ENCODE data around the gene INPP5J. TPM values are rescaled to one million over a fixed set of nuclear protein-coding genes. Genes with fewer than 3 reads are reported as not detected.

INPP5J gene, protein sequence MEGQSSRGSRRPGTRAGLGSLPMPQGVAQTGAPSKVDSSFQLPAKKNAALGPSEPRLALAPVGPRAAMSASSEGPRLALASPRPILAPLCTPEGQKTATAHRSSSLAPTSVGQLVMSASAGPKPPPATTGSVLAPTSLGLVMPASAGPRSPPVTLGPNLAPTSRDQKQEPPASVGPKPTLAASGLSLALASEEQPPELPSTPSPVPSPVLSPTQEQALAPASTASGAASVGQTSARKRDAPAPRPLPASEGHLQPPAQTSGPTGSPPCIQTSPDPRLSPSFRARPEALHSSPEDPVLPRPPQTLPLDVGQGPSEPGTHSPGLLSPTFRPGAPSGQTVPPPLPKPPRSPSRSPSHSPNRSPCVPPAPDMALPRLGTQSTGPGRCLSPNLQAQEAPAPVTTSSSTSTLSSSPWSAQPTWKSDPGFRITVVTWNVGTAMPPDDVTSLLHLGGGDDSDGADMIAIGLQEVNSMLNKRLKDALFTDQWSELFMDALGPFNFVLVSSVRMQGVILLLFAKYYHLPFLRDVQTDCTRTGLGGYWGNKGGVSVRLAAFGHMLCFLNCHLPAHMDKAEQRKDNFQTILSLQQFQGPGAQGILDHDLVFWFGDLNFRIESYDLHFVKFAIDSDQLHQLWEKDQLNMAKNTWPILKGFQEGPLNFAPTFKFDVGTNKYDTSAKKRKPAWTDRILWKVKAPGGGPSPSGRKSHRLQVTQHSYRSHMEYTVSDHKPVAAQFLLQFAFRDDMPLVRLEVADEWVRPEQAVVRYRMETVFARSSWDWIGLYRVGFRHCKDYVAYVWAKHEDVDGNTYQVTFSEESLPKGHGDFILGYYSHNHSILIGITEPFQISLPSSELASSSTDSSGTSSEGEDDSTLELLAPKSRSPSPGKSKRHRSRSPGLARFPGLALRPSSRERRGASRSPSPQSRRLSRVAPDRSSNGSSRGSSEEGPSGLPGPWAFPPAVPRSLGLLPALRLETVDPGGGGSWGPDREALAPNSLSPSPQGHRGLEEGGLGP
- total RNA-seq (2022; extraction: Qiagen RNA extraction) = 0.44 to 0.56 TPM (median 0.54 TPM) in 5 replicates

DNA sequence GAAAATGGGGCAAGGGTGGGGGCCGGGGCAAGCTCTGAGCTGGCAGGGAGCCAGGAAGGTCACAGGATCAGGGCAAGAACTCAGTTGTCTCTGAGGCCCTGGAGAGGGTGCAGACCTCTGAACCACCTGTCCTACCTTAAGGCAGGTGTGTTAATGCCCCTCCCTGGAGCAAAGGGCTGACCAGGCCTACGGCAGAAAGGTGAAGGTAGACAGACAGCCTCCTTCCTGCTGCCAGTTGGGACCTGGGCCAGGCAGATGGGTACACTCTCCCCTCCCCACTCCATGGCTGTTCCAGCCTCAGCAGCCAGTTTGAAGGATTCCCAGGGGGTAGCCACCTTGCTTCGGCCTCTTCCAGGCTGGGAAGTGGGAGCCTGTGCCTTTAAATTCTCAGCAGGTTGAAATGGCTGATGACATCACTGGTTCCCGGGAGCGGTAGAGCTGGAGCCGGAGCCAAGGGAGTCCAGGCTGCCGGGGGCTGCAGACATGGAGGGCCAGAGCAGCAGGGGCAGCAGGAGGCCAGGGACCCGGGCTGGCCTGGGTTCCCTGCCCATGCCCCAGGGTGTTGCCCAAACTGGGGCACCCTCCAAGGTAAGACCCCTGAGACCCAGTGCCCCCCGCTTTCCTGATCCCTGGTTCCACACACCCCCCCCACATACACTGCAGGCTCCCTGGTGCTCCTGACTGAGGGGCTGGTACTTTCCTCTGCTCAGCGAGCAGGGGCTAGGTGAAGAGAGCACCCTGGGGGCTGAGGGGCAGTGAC is at the start of gene INPP5J:
TSS of gene INPP5J (plus strand) at position 435 of the 760 bp plus-strand sequence. CDS start at position 484, 49 bp downstream.

DNA sequence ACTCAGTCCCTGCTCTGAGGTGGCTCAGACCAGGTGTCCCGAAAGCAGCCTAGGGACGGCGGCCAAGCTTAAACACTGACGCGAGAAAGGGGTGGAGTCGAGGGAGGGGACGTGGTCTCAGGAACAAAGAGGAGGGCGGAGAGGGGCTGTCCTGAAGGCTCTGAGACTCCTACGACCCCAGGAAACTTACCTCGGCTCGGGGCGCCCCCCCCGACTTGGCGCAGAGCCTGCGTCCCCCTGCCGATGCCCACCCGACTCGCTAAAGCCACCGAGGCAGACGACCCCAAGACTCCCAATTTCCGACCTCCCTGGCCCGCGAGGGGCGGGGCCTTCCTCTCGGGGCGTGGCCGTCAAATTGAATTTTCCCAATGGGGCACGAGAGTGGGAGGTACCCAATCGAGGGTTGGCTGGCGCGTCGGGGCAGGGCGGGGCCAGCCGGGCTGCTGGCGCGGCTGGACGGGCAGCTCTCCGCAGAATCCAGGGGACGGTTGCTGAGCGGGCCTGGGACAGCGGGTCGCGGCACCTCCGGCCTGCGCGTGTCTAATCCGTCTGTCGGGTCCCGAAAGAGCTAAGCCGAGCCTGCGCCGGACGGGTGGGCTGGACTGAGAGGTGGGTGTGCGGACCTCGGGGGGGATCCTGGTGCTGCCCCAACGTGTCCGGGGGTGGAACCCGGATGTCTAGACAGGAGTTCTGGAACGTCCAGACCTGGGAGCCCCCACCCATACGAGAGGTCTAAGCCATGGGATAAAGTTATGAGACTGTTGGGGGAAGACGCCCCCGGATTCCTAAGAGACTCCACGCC is 41.7 kb upstream of the INPP5J start, which contains the start of gene SMTN:
TSS of gene SMTN (plus strand) at position 471 of the 802 bp plus-strand sequence. CDS start 1,941 bp downstream, outside the sequence.

DNA sequence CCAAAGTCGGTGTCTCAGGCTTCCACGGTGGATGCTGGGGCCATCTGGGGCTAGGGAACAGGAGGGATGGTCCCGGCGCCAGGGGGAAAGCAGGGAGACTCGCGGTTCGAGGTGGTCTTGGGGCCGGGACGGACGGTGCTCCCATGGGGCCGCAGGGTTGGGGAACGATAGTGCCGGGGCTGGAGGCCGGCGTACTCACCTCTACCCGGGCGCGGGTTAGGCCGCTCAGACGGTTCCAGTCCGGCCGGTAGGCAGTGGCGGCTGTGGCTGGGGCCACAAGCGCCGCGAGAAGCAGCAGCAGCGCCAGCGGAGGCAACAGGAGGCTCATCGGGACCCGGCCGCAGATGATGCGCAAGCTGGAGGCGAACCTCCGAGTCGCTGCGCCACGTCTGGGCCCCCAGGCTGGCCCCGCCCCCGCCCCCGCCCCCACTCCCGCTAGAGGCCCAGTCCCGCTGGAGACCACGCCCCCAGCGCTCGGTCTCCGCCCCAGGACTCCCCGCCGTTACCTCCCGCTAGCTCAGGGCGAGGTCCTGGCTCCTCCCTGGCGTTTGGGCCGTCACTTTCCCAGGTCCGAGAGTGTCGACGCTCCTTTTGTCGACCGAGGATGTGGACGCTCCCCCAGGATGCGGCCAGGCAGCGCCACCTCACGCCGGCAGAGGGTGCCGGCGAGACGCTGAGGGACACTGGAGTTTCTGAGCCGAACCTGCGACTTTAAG is 15.4 kb upstream of the INPP5J start, which contains the start of gene SELENOM:
TSS of gene SELENOM (minus strand) at position 391 of the 716 bp plus-strand sequence. CDS start at position 328, 63 bp downstream.

DNA sequence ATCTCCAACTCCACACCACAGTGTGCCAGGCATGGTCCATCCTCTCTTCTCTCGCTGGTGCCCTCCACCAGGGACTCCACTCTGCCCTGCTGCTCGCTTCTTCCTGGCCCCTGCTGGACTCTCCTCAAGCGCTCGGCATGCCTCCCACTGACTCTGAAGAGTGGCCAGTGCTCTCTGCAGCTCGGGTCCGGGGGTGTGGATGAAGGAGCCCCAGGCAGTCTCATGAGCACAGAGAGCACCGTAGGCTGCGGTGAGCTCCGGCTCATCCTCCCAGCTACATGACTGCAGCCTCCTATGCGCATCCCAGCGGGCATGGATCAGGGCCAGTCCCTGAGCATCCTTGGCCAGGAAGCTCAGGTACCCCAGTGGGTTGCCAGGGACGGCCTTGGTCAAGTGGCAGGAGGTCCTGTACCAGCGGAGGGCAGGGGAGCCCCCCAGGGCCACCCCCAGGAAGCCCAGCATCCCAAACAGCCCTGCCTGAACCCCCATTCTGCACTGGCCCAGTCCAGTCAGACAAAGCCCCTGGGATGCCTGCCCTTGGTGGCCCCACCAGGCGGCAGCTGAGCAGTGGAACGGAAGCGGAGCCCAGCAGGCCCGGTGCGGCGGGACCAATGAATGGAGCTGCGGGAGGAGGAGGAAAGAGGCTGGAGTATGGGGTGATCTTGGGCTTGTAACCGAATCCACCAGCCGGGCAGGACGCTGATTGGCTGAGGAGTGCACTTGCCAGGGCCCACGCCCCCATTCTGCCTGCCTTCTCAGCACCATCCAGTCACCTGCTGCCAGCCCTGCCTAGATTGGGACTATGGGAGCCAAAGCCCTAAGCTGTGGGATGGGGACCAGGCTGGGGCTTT is 17.3 kb downstream of the INPP5J start, which contains the start of gene PLA2G3:
TSS of gene PLA2G3 (minus strand) at position 643 of the 851 bp plus-strand sequence. CDS start at position 489, 154 bp downstream.

Other genes starting within 250 kb of the INPP5J start
- 11.8 to 13.8 TPM (median 13.2 TPM) in 5 replicates for gene MORC2, start 154.2 kb upstream of the INPP5J start, total RNA-seq (2022; extraction: Qiagen RNA extraction)
- gene TUG1, start 153.7 kb upstream of the INPP5J start, total RNA-seq (2022; extraction: Qiagen RNA extraction) = 25.1 to 29.3 TPM (median 26.6 TPM) in 5 replicates
- gene SMTN, start 41.6 kb upstream of the INPP5J start, total RNA-seq (2022; extraction: Qiagen RNA extraction) = 23.2 to 32.1 TPM (median 26.6 TPM) in 5 replicates
- gene SELENOM, start 15.4 kb upstream of the INPP5J start, total RNA-seq (2022; extraction: Qiagen RNA extraction) = 55.2 to 75.8 TPM (median 69.0 TPM) in 5 replicates
- not detected in 5 replicates for gene PLA2G3, start 17.5 kb downstream of the INPP5J start, total RNA-seq (2022; extraction: Qiagen RNA extraction)
- gene RNF185, start 37.2 kb downstream of the INPP5J start, total RNA-seq (2022; extraction: Qiagen RNA extraction) = 22.7 to 25.9 TPM (median 25.3 TPM) in 5 replicates
- gene LIMK2, start 89.3 kb downstream of the INPP5J start, total RNA-seq (2022; extraction: Qiagen RNA extraction) = 7.4 to 9.0 TPM (median 7.7 TPM) in 5 replicates
- gene PIK3IP1, start 169.5 kb downstream of the INPP5J start, total RNA-seq (2022; extraction: Qiagen RNA extraction) = 0.73 to 1.2 TPM (median 0.78 TPM) in 5 replicates
- gene PATZ1, start 223.4 kb downstream of the INPP5J start, total RNA-seq (2022; extraction: Qiagen RNA extraction) = 17.2 to 21.8 TPM (median 21.5 TPM) in 5 replicates

Data from A549 treated with Mapracorat at 1 μM for 4 hours (cell line).